Type B pancreatic cell (in vitro differentiated cells): ENCODE results near the gene AKR7A2. TPM values are rescaled to one million over a fixed set of nuclear protein-coding genes. Genes with fewer than 3 reads are reported as not detected.
"Not testable (repeated sequence)": the region's sequence is repeated elsewhere in the genome, so short reads cannot be mapped to it uniquely, and the experiment has no call there.

Source experiments
- DNase-seq: peaks from one replicate; pipeline ENCODE4 v3.0.0; 2021; ENCODE audit warnings: mixed read lengths; ENCODE audit not compliant: unreplicated experiment; ENCODE audit errors: extremely low spot score
- H3K27ac Mint-ChIP-seq: 2 replicates; pipeline ENCODE4 v1.8.0; 2021; ENCODE audit warnings: mild to moderate bottlenecking, mixed read lengths
- H3K27me3 Mint-ChIP-seq: 2 replicates; pipeline ENCODE4 v1.8.0; 2021; ENCODE audit warnings: mixed read lengths
- H3K36me3 Mint-ChIP-seq: 2 replicates; pipeline ENCODE4 v1.8.0; 2021; ENCODE audit warnings: mixed read lengths
- H3K4me1 Mint-ChIP-seq: one replicate; pipeline ENCODE4 v1.8.0; 2021; ENCODE audit warnings: mixed read lengths; ENCODE audit not compliant: unreplicated experiment
- H3K4me3 Mint-ChIP-seq: 2 replicates; pipeline ENCODE4 v1.8.0; 2021; ENCODE audit warnings: mild to moderate bottlenecking, mixed read lengths
- H3K9me3 Mint-ChIP-seq: 2 replicates; pipeline ENCODE4 v1.8.0; 2021; ENCODE audit warnings: mixed read lengths
- CTCF ChIP-seq: fragments of 200-600 bp; sonication (generic); conservative IDR thresholded peaks from 2 replicates; pipeline ENCODE4 v1.5.0; 2021; ENCODE audit warnings: antibody characterized with exemption, mild to moderate bottlenecking
- total RNA-seq: library from RNA; stranded (reverse); gene quantifications from 2 replicates; pipeline ENCODE4 v1.2.1, GENCODE V29; 2021; ENCODE audit warnings: low replicate concordance

AKR7A2 gene
- total RNA-seq, 1 donor from 2014 or later: 75.2 TPM

GRCh38 chr1:19294638-19295037 lies 17.3 kb downstream of the AKR7A2 start:
- Mint-ChIP-seq H3K36me3 (peaks cover 24% of the 10 kb centered on the region), H3K4me1 (no peaks in the 10 kb centered on the region), H3K27me3 (peaks cover 4% of the 10 kb centered on the region), H3K9me3 (peaks cover 19% of the 10 kb centered on the region), H3K4me3 (no peak overlapping the region), H3K27ac (no peak overlapping the region)
- no peak for DNase-seq
- TF ChIP-seq CTCF: no peak

- no peak for TF ChIP-seq CTCF
- DNase-seq: no peak
- peaks cover 11% of the 10 kb centered on the region for H3K36me3 Mint-ChIP-seq
- H3K9me3 Mint-ChIP-seq: peaks cover 1% of the 10 kb centered on the region
- H3K27me3 Mint-ChIP-seq: peaks cover 18% of the 10 kb centered on the region
- H3K4me3 Mint-ChIP-seq: peak overlapping the region; percentile 77
- H3K4me1 Mint-ChIP-seq: no peaks in the 10 kb centered on the region
- H3K27ac Mint-ChIP-seq: no peak overlapping the region
Measured at GRCh38 chr1:19289244-19289643, 22.7 kb downstream of the AKR7A2 start.

- H3K36me3 Mint-ChIP-seq, H3K9me3 Mint-ChIP-seq, DNase-seq, H3K4me1 Mint-ChIP-seq: not testable (repeated sequence)
- H3K27me3 Mint-ChIP-seq: peaks cover 18% of the 10 kb centered on the region
- peak within 1 kb of the TSS; percentile 77 for H3K4me3 Mint-ChIP-seq
- peak within 1 kb of the TSS; percentile 26 for H3K27ac Mint-ChIP-seq
Measured at GRCh38 chr1:19288324-19289241, 23.4 kb downstream of the AKR7A2 start, which contains the start of gene AKR7A3. Gene AKR7A3 (minus strand): TSS chr1:19288770. CDS start chr1:19288709, 61 bp downstream.

GRCh38 chr1:19287436-19288185 lies 24.3 kb downstream of the AKR7A2 start:
- H3K36me3 Mint-ChIP-seq: peaks cover 5% of the 10 kb centered on the region
- H3K4me1 Mint-ChIP-seq: no peaks in the 10 kb centered on the region
- TF ChIP-seq CTCF: no peak
- peaks cover 18% of the 10 kb centered on the region for H3K27me3 Mint-ChIP-seq
- peak overlapping the region; percentile 71 for H3K4me3 Mint-ChIP-seq
- no peaks in the 10 kb centered on the region for H3K9me3 Mint-ChIP-seq
- DNase-seq: no peak
- peak overlapping the region; percentile 26 for H3K27ac Mint-ChIP-seq

- not testable (repeated sequence) for DNase-seq, H3K4me3 Mint-ChIP-seq, H3K4me1 Mint-ChIP-seq, H3K27ac Mint-ChIP-seq, H3K9me3 Mint-ChIP-seq, H3K36me3 Mint-ChIP-seq
- H3K27me3 Mint-ChIP-seq: peaks cover 18% of the 10 kb centered on the region
Measured at GRCh38 chr1:19285807-19286206, 26.1 kb downstream of the AKR7A2 start.

- H3K27ac Mint-ChIP-seq, H3K9me3 Mint-ChIP-seq, H3K4me3 Mint-ChIP-seq, H3K4me1 Mint-ChIP-seq, H3K36me3 Mint-ChIP-seq, DNase-seq: not testable (repeated sequence)
- H3K27me3 Mint-ChIP-seq: peaks cover 18% of the 10 kb centered on the region
Measured at GRCh38 chr1:19285366-19285765, 26.6 kb downstream of the AKR7A2 start.

GRCh38 chr1:19284881-19285280 lies 27.1 kb downstream of the AKR7A2 start:
- no peaks in the 10 kb centered on the region for H3K9me3 Mint-ChIP-seq
- no peak overlapping the region for H3K4me3 Mint-ChIP-seq
- no peak for TF ChIP-seq CTCF
- H3K27ac Mint-ChIP-seq: no peak overlapping the region
- H3K36me3 Mint-ChIP-seq: peaks cover 5% of the 10 kb centered on the region
- DNase-seq: no peak
- H3K4me1 Mint-ChIP-seq: no peaks in the 10 kb centered on the region
- peaks cover 16% of the 10 kb centered on the region for H3K27me3 Mint-ChIP-seq
